Forelimb muscle (tissue), 1 donor: ENCODE measurements around the gene HSPH1. TPM values are rescaled to one million over a fixed set of nuclear protein-coding genes. Genes with fewer than 3 reads are reported as not detected.
"Not testable (repeated sequence)": the region's sequence is repeated elsewhere in the genome, so short reads cannot be mapped to it uniquely, and the experiment has no call there.

Source experiments
- DNase-seq: peaks from one replicate; pipeline ENCODE4 v3.0.0-alpha.2; 2013; ENCODE audit warnings: low read depth
- polyA plus RNA-seq: library from polyadenylated mRNA; unstranded; fragments of 120-200 nt; gene quantifications from one replicate; pipeline ENCODE4 v1.2.1, GENCODE V29; 2013; ENCODE audit not compliant: insufficient read length

The HSPH1 gene
- polyA plus RNA-seq, 1 donor = 62.7 TPM

- DNase-seq = not testable (repeated sequence)
These were observed 16.2 kb upstream of the HSPH1 start for GRCh38 chr13:31177813-31178495.

GRCh38 chr13:31175847-31176532 is 14.3 kb upstream of the HSPH1 start:
- DNase-seq = no peak

- no peak for DNase-seq
These were observed 12.3 kb upstream of the HSPH1 start for GRCh38 chr13:31174018-31174417.

- no peak for DNase-seq
These were observed 10.8 kb upstream of the HSPH1 start for GRCh38 chr13:31172535-31172934.

GRCh38 chr13:31172001-31172400 is 10.3 kb upstream of the HSPH1 start:
- no peak for DNase-seq

- no peak for DNase-seq
These were observed 7.0 kb upstream of the HSPH1 start for GRCh38 chr13:31168736-31169135.

GRCh38 chr13:31168166-31168565 is 6.5 kb upstream of the HSPH1 start:
- no peak for DNase-seq

GRCh38 chr13:31167490-31167889 is 5.8 kb upstream of the HSPH1 start:
- no peak for DNase-seq

- DNase-seq = no peak
These were observed 4.9 kb upstream of the HSPH1 start for GRCh38 chr13:31166591-31166990.

GRCh38 chr13:31162151-31163008 is 676 bp upstream of the HSPH1 start:
- peak; percentile 98 for DNase-seq

- peak; percentile 65 for DNase-seq
These were observed 697 bp downstream of the HSPH1 start for GRCh38 chr13:31160857-31161556.

GRCh38 chr13:31159306-31159705 is 2.4 kb downstream of the HSPH1 start:
- no peak for DNase-seq

GRCh38 chr13:31154939-31155338 is 6.8 kb downstream of the HSPH1 start:
- no peak for DNase-seq

GRCh38 chr13:31151837-31152236 is 9.9 kb downstream of the HSPH1 start:
- DNase-seq = no peak

- no peak for DNase-seq
These were observed 11.3 kb downstream of the HSPH1 start for GRCh38 chr13:31150315-31150985.

GRCh38 chr13:31149604-31150003 is 12.1 kb downstream of the HSPH1 start:
- DNase-seq = no peak

- DNase-seq = no peak
These were observed 16.3 kb downstream of the HSPH1 start for GRCh38 chr13:31145417-31145816.

- no peak for DNase-seq
These were observed 23.2 kb downstream of the HSPH1 start for GRCh38 chr13:31138515-31138914.

GRCh38 chr13:31136724-31137123 is 25.0 kb downstream of the HSPH1 start:
- no peak for DNase-seq

GRCh38 chr13:31134039-31134711 is 27.5 kb downstream of the HSPH1 start:
- no peak for DNase-seq

- no peak for DNase-seq
These were observed 28.1 kb downstream of the HSPH1 start for GRCh38 chr13:31133621-31134020.
